ENCODE results near the gene TCF25. TPM values are rescaled to one million over a fixed set of nuclear protein-coding genes. Genes with fewer than 3 reads are reported as not detected.
"Not testable (repeated sequence)": the region's sequence is repeated elsewhere in the genome, so short reads cannot be mapped to it uniquely, and the experiment has no call there.

TCF25 gene
- total and polyA plus RNA-seq, 8 donors: 124 to 748 (median 216) TPM

GRCh38 chr16:89912627-89913026 lies 39.2 kb downstream of the TCF25 start:
- Histone ChIP-seq H3K4me1 (peaks cover 2 to 16% (median 11%) of the 10 kb centered on the region in 4 donors), H3K27me3 (peaks cover 0 to under 1% (median 0%) of the 10 kb centered on the region in 3 donors), H3K36me3 (peaks cover 17 to 59% (median 58%) of the 10 kb centered on the region in 4 donors), H3K27ac (no peak overlapping the region), H3K9me3 (no peaks in the 10 kb centered on the region), H3K4me3 (no peak overlapping the region)
- no peak for DNase-seq
- intact Hi-C loops (cut with DNase I; ENCODE audit: low total_unique reads): no loop called here
- TF ChIP-seq POLR2A (IDR thresholded peaks at IDR 0.05): no peak
- no peak for TF ChIP-seq POLR2AphosphoS5 (IDR thresholded peaks at IDR 0.05)
- no peak for TF ChIP-seq EP300 (IDR thresholded peaks at IDR 0.05)
- TF ChIP-seq CTCF (IDR thresholded peaks at IDR 0.05): no peak
- 67 to 88% (median 73%) methylated on average over 9 to 14 of the region's 14 CpGs for WGBS, 5 donors

GRCh38 chr16:89913408-89914387 lies 40.3 kb downstream of the TCF25 start:
- TF ChIP-seq CTCF (IDR thresholded peaks at IDR 0.05) (no peak), POLR2A (IDR thresholded peaks at IDR 0.05) (no peak), POLR2AphosphoS5 (IDR thresholded peaks at IDR 0.05) (no peak), EP300 (IDR thresholded peaks at IDR 0.05) (no peak)
- WGBS, 5 donors: 75 to 83% (median 78%) methylated on average over 30 of the region's 30 CpGs
- no peak for DNase-seq
- Histone ChIP-seq H3K9me3 (no peaks in the 10 kb centered on the region), H3K27me3 (peaks cover 0 to 11% (median 0%) of the 10 kb centered on the region in 3 donors), H3K4me3 (no peak overlapping the region), H3K27ac (no peak overlapping the region), H3K4me1 (peaks cover 13 to 26% (median 21%) of the 10 kb centered on the region in 4 donors), H3K36me3 (peaks cover 15 to 49% (median 48%) of the 10 kb centered on the region in 4 donors)
- intact Hi-C loops (cut with DNase I; ENCODE audit: low total_unique reads): no loop called here

GRCh38 chr16:89914642-89915285 lies 41.4 kb downstream of the TCF25 start:
- Histone ChIP-seq H3K4me1 (peaks cover 15 to 35% (median 26%) of the 10 kb centered on the region in 4 donors), H3K27me3 (peaks cover 0 to 22% (median 0%) of the 10 kb centered on the region in 3 donors), H3K36me3 (peaks cover 10 to 38% (median 37%) of the 10 kb centered on the region in 4 donors)
- H3K9me3 ChIP-seq; intact Hi-C loops (cut with DNase I; ENCODE audit: low total_unique reads); H3K27ac ChIP-seq; DNase-seq; H3K4me3 ChIP-seq: not testable (repeated sequence)
- 46 to 68% (median 57%) methylated on average over 11 of the region's 11 CpGs for WGBS, 5 donors

GRCh38 chr16:89915303-89916232 lies 42.2 kb downstream of the TCF25 start:
- peaks cover 9 to 32% (median 30%) of the 10 kb centered on the region in 4 donors for H3K36me3 ChIP-seq
- H3K4me1 ChIP-seq: peaks cover 15 to 35% (median 22%) of the 10 kb centered on the region in 4 donors
- no peak overlapping the region for H3K4me3 ChIP-seq
- H3K9me3 ChIP-seq: no peaks in the 10 kb centered on the region
- peaks cover 0 to 30% (median under 1%) of the 10 kb centered on the region in 3 donors for H3K27me3 ChIP-seq
- 72 to 81% (median 78%) methylated on average over 20 to 40 of the region's 40 CpGs for WGBS, 5 donors
- no peak overlapping the region for H3K27ac ChIP-seq
- no peak for DNase-seq
- intact Hi-C loops (cut with DNase I; ENCODE audit: low total_unique reads): no loop called here
- TF ChIP-seq POLR2A (IDR thresholded peaks at IDR 0.05) (no peak), EP300 (IDR thresholded peaks at IDR 0.05) (no peak), POLR2AphosphoS5 (IDR thresholded peaks at IDR 0.05) (no peak), CTCF (IDR thresholded peaks at IDR 0.05) (no peak)
